ENCODE data around the gene SAMSN1.
"Not testable (repeated sequence)": the region's sequence is repeated elsewhere in the genome, so short reads cannot be mapped to it uniquely, and the experiment has no call there.

Gene SAMSN1

GRCh38 chr21:14560555-14560954, 14.4 kb upstream of the SAMSN1 start:
- Histone ChIP-seq H3K27me3 (ENCODE audit: control insufficient read depth, insufficient read depth, low read length) (no peaks in the 10 kb centered on the region), H3K9me3 (ENCODE audit: control insufficient read depth, insufficient read depth, low read depth, low read length) (peaks cover 17% of the 10 kb centered on the region), H3K4me3 (ENCODE audit: low read depth, low read length) (no peak overlapping the region), H3K36me3 (ENCODE audit: control insufficient read depth, insufficient read depth, low read length) (no peaks in the 10 kb centered on the region), H3K27ac (ENCODE audit: low read depth, low read length) (no peak overlapping the region), H3K4me1 (ENCODE audit: control insufficient read depth, insufficient read depth, low read length) (no peaks in the 10 kb centered on the region; the same call in 1 of the 2 replicates), H3K9ac (ENCODE audit: low read length) (no peak overlapping the region)

- no peaks in the 10 kb centered on the region for H3K36me3 ChIP-seq (ENCODE audit: control insufficient read depth, insufficient read depth, low read length)
- no peak overlapping the region for H3K27ac ChIP-seq (ENCODE audit: low read depth, low read length)
Observed at GRCh38 chr21:14560139-14560538, 14.0 kb upstream of the SAMSN1 start.

GRCh38 chr21:14559102-14559501, 13.0 kb upstream of the SAMSN1 start:
- H3K27me3 ChIP-seq (ENCODE audit: control insufficient read depth, insufficient read depth, low read length), result no peaks in the 10 kb centered on the region

More at GRCh38 chr21:14560139-14560538, 14.0 kb upstream of the SAMSN1 start:
- peaks cover 17% of the 10 kb centered on the region for H3K9me3 ChIP-seq (ENCODE audit: control insufficient read depth, insufficient read depth, low read depth, low read length)
- no peaks in the 10 kb centered on the region for H3K27me3 ChIP-seq (ENCODE audit: control insufficient read depth, insufficient read depth, low read length)
- no peak overlapping the region for H3K9ac ChIP-seq (ENCODE audit: low read length)
- H3K4me3 ChIP-seq (ENCODE audit: low read depth, low read length), result no peak overlapping the region
- H3K4me1 ChIP-seq (ENCODE audit: control insufficient read depth, insufficient read depth, low read length), result peaks cover under 1% of the 10 kb centered on the region; the same call in 1 of the 2 replicates

GRCh38 chr21:14557413-14557812, 11.3 kb upstream of the SAMSN1 start:
- Histone ChIP-seq H3K9ac (ENCODE audit: low read length) (no peak overlapping the region), H3K36me3 (ENCODE audit: control insufficient read depth, insufficient read depth, low read length) (no peaks in the 10 kb centered on the region), H3K4me3 (ENCODE audit: low read depth, low read length) (no peak overlapping the region), H3K4me1 (ENCODE audit: control insufficient read depth, insufficient read depth, low read length) (peaks cover 7% of the 10 kb centered on the region; the same call in 1 of the 2 replicates), H3K27ac (ENCODE audit: low read depth, low read length) (no peak overlapping the region), H3K9me3 (ENCODE audit: control insufficient read depth, insufficient read depth, low read depth, low read length) (peaks cover 17% of the 10 kb centered on the region), H3K27me3 (ENCODE audit: control insufficient read depth, insufficient read depth, low read length) (no peaks in the 10 kb centered on the region)

More at GRCh38 chr21:14559102-14559501, 13.0 kb upstream of the SAMSN1 start:
- H3K27ac ChIP-seq (ENCODE audit: low read depth, low read length), result no peak overlapping the region
- H3K36me3 ChIP-seq (ENCODE audit: control insufficient read depth, insufficient read depth, low read length), result no peaks in the 10 kb centered on the region
- no peak overlapping the region for H3K4me3 ChIP-seq (ENCODE audit: low read depth, low read length)
- H3K9ac ChIP-seq (ENCODE audit: low read length), result no peak overlapping the region
- H3K9me3 ChIP-seq (ENCODE audit: control insufficient read depth, insufficient read depth, low read depth, low read length), result peaks cover 17% of the 10 kb centered on the region
- H3K4me1 ChIP-seq (ENCODE audit: control insufficient read depth, insufficient read depth, low read length), result peaks cover 7% of the 10 kb centered on the region; the same call in 1 of the 2 replicates

- no peaks in the 10 kb centered on the region for H3K27me3 ChIP-seq (ENCODE audit: control insufficient read depth, insufficient read depth, low read length)
- no peaks in the 10 kb centered on the region for H3K36me3 ChIP-seq (ENCODE audit: control insufficient read depth, insufficient read depth, low read length)
- no peak overlapping the region for H3K4me3 ChIP-seq (ENCODE audit: low read depth, low read length)
- H3K27ac ChIP-seq (ENCODE audit: low read depth, low read length), result no peak overlapping the region
- no peaks in the 10 kb centered on the region for H3K9me3 ChIP-seq (ENCODE audit: control insufficient read depth, insufficient read depth, low read depth, low read length)
- peaks cover 7% of the 10 kb centered on the region; the same call in 1 of the 2 replicates for H3K4me1 ChIP-seq (ENCODE audit: control insufficient read depth, insufficient read depth, low read length)
- H3K9ac ChIP-seq (ENCODE audit: low read length), result no peak overlapping the region
Observed at GRCh38 chr21:14554948-14555347, 8.8 kb upstream of the SAMSN1 start.

- Histone ChIP-seq H3K27ac (ENCODE audit: low read depth, low read length) (no peak overlapping the region), H3K9ac (ENCODE audit: low read length) (no peak overlapping the region), H3K36me3 (ENCODE audit: control insufficient read depth, insufficient read depth, low read length) (no peaks in the 10 kb centered on the region), H3K27me3 (ENCODE audit: control insufficient read depth, insufficient read depth, low read length) (no peaks in the 10 kb centered on the region), H3K4me1 (ENCODE audit: control insufficient read depth, insufficient read depth, low read length) (peaks cover 7% of the 10 kb centered on the region; the same call in 1 of the 2 replicates), H3K9me3 (ENCODE audit: control insufficient read depth, insufficient read depth, low read depth, low read length) (no peaks in the 10 kb centered on the region), H3K4me3 (ENCODE audit: low read depth, low read length) (no peak overlapping the region)
Observed at GRCh38 chr21:14553422-14553821, 7.3 kb upstream of the SAMSN1 start.

- Histone ChIP-seq H3K27me3 (ENCODE audit: control insufficient read depth, insufficient read depth, low read length) (no peaks in the 10 kb centered on the region), H3K4me3 (ENCODE audit: low read depth, low read length) (no peak overlapping the region), H3K9me3 (ENCODE audit: control insufficient read depth, insufficient read depth, low read depth, low read length) (no peaks in the 10 kb centered on the region), H3K4me1 (ENCODE audit: control insufficient read depth, insufficient read depth, low read length) (peaks cover 7% of the 10 kb centered on the region; the same call in 1 of the 2 replicates), H3K27ac (ENCODE audit: low read depth, low read length) (no peak overlapping the region), H3K36me3 (ENCODE audit: control insufficient read depth, insufficient read depth, low read length) (no peaks in the 10 kb centered on the region), H3K9ac (ENCODE audit: low read length) (no peak overlapping the region)
Observed at GRCh38 chr21:14551741-14552140, 5.6 kb upstream of the SAMSN1 start.

GRCh38 chr21:14550135-14550534, 4.0 kb upstream of the SAMSN1 start:
- Histone ChIP-seq H3K27ac (ENCODE audit: low read depth, low read length) (no peak overlapping the region), H3K9ac (ENCODE audit: low read length) (no peak overlapping the region), H3K4me3 (ENCODE audit: low read depth, low read length) (no peak overlapping the region), H3K27me3 (ENCODE audit: control insufficient read depth, insufficient read depth, low read length) (no peaks in the 10 kb centered on the region), H3K9me3 (ENCODE audit: control insufficient read depth, insufficient read depth, low read depth, low read length) (no peaks in the 10 kb centered on the region), H3K4me1 (ENCODE audit: control insufficient read depth, insufficient read depth, low read length) (peaks cover 6% of the 10 kb centered on the region; the same call in 1 of the 2 replicates), H3K36me3 (ENCODE audit: control insufficient read depth, insufficient read depth, low read length) (no peaks in the 10 kb centered on the region)

GRCh38 chr21:14548779-14549178, 2.7 kb upstream of the SAMSN1 start:
- H3K9me3 ChIP-seq (ENCODE audit: control insufficient read depth, insufficient read depth, low read depth, low read length), result no peaks in the 10 kb centered on the region

GRCh38 chr21:14547834-14548513, 1.9 kb upstream of the SAMSN1 start:
- Histone ChIP-seq H3K27ac (ENCODE audit: low read depth, low read length) (no peak overlapping the region), H3K4me1 (ENCODE audit: control insufficient read depth, insufficient read depth, low read length) (no peaks in the 10 kb centered on the region), H3K9ac (ENCODE audit: low read length) (no peak overlapping the region), H3K9me3 (ENCODE audit: control insufficient read depth, insufficient read depth, low read depth, low read length) (no peaks in the 10 kb centered on the region), H3K27me3 (ENCODE audit: control insufficient read depth, insufficient read depth, low read length) (no peaks in the 10 kb centered on the region), H3K36me3 (ENCODE audit: control insufficient read depth, insufficient read depth, low read length) (no peaks in the 10 kb centered on the region), H3K4me3 (ENCODE audit: low read depth, low read length) (no peak overlapping the region)

More at GRCh38 chr21:14548779-14549178, 2.7 kb upstream of the SAMSN1 start:
- H3K4me3 ChIP-seq (ENCODE audit: low read depth, low read length), result no peak overlapping the region
- no peaks in the 10 kb centered on the region for H3K36me3 ChIP-seq (ENCODE audit: control insufficient read depth, insufficient read depth, low read length)
- no peaks in the 10 kb centered on the region for H3K4me1 ChIP-seq (ENCODE audit: control insufficient read depth, insufficient read depth, low read length)
- no peak overlapping the region for H3K9ac ChIP-seq (ENCODE audit: low read length)
- no peak overlapping the region for H3K27ac ChIP-seq (ENCODE audit: low read depth, low read length)
- no peaks in the 10 kb centered on the region for H3K27me3 ChIP-seq (ENCODE audit: control insufficient read depth, insufficient read depth, low read length)

GRCh38 chr21:14546719-14547118, 604 bp upstream of the SAMSN1 start:
- not testable (repeated sequence) for H3K27me3 ChIP-seq (ENCODE audit: control insufficient read depth, insufficient read depth, low read length); H3K9ac ChIP-seq (ENCODE audit: low read length); H3K36me3 ChIP-seq (ENCODE audit: control insufficient read depth, insufficient read depth, low read length); H3K9me3 ChIP-seq (ENCODE audit: control insufficient read depth, insufficient read depth, low read depth, low read length); H3K4me1 ChIP-seq (ENCODE audit: control insufficient read depth, insufficient read depth, low read length); H3K27ac ChIP-seq (ENCODE audit: low read depth, low read length); H3K4me3 ChIP-seq (ENCODE audit: low read depth, low read length)

Measured in HUES6 (cell line).